Measurements from ENCODE around the gene PRPF6. TPM values are rescaled to one million over a fixed set of nuclear protein-coding genes. Genes with fewer than 3 reads are reported as not detected.
A peak's percentile ranks its signal among the peaks of the same experiment; 100 is the strongest.

The PRPF6 gene
- total and polyA plus RNA-seq, 2 of the 13 experiments (the other 11 are each of a cell fraction or from before 2014, with no cell fraction given), result 63.7 to 101 TPM

DNA sequence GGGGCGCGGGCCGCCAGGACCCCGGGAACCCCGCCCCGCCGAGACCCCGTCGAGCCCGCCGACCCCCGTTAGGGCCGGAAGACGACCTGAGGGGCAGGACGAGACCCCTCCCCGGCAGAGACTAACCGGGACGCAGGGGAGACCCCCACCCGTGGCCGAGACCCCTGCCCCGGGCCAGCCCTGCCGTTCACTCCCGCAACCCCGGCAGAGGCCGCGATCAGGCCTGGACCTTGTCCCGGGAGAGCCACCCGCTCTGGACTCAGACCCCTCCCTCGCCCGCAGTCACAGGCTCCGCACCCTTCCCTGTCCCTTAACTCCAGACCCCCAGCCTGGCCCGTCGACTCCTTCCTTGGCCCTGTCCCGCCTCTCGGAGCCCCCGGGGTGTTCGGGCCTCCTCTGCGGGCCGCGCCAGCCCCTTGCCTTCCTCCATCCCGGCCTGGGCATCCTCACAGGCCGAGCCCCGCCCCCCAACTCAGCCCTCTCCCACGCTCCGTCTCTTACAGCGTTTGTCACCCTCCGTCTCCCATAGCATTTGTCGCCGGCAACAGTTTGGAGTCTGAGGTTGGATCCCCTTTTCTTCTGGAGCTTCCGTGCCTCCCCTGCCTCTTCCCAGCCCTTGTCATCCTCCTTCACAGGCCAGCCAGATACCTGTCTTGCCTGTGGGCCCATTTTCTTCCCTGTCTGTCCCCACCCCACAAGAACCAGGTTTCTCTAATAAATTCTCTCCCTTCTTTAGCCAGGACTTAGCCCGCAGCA is 82.6 kb downstream of the PRPF6 start (continued):
- TF ChIP-seq TRIM22 (IDR thresholded peaks at IDR 0.05), result no peak
- peak; percentile 41; the same call in 1 of the 2 replicates for TF ChIP-seq GPN1 (CRISPR knock-in tag; IDR thresholded peaks at IDR 0.05; ENCODE audit: borderline replicate concordance)
- TF ChIP-seq ZNF574 (CRISPR knock-in tag; IDR thresholded peaks at IDR 0.05), result no peak
- TF ChIP-seq ZZZ3 (CRISPR knock-in tag; IDR thresholded peaks at IDR 0.05; ENCODE audit: borderline replicate concordance), result no peak
- TF ChIP-seq NRL (CRISPR knock-in tag; IDR thresholded peaks at IDR 0.05; ENCODE audit: borderline replicate concordance), result peak; percentile 11
- no peak; the same call in 1 of the 2 replicates for TF ChIP-seq ZNF589 (CRISPR knock-in tag; conservative IDR thresholded peaks at IDR 0.05)
- no peak for TF ChIP-seq EZH2 (conservative IDR thresholded peaks at IDR 0.05; ENCODE audit: low read depth, low read length)
- TF ChIP-seq DRAP1 (CRISPR knock-in tag; IDR thresholded peaks at IDR 0.05), result peak; percentile 20; the same call in 1 of the 2 replicates
- TF ChIP-seq HMGXB4 (CRISPR knock-in tag; IDR thresholded peaks at IDR 0.05; ENCODE audit: borderline replicate concordance in 1 of 2, low read depth in 1 of 2), result no peak; a peak in 1 of 4 replicates
- peak; percentile 46; the same call in 1 of the 2 replicates for TF ChIP-seq SIN3A (IDR thresholded peaks at IDR 0.05; ENCODE audit: borderline replicate concordance, low read depth, low read length)
- no peak for TF ChIP-seq ZNF839 (CRISPR knock-in tag; IDR thresholded peaks at IDR 0.05; ENCODE audit: borderline replicate concordance)
- no peak; the same call in 1 of the 2 replicates for TF ChIP-seq STAG1 (CRISPR knock-in tag; IDR thresholded peaks at IDR 0.05)
- TF ChIP-seq, protein P1, sequence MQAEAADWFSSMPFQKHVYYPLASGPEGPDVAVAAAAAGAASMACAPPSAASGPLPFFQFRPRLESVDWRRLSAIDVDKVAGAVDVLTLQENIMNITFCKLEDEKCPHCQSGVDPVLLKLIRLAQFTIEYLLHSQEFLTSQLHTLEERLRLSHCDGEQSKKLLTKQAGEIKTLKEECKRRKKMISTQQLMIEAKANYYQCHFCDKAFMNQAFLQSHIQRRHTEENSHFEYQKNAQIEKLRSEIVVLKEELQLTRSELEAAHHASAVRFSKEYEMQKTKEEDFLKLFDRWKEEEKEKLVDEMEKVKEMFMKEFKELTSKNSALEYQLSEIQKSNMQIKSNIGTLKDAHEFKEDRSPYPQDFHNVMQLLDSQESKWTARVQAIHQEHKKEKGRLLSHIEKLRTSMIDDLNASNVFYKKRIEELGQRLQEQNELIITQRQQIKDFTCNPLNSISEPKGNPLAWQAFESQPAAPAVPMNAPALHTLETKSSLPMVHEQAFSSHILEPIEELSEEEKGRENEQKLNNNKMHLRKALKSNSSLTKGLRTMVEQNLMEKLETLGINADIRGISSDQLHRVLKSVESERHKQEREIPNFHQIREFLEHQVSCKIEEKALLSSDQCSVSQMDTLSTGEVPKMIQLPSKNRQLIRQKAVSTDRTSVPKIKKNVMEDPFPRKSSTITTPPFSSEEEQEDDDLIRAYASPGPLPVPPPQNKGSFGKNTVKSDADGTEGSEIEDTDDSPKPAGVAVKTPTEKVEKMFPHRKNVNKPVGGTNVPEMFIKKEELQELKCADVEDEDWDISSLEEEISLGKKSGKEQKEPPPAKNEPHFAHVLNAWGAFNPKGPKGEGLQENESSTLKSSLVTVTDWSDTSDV (CRISPR knock-in tag; IDR thresholded peaks at IDR 0.05), result no peak; the same call in 1 of the 2 replicates
- TF ChIP-seq SP2 (CRISPR knock-in tag; IDR thresholded peaks at IDR 0.05), result no peak
- TF ChIP-seq PHF5A (CRISPR knock-in tag; IDR thresholded peaks at IDR 0.05; ENCODE audit: low read depth, unreplicated experiment), result no peak
- TF ChIP-seq ATAD3A (CRISPR knock-in tag; IDR thresholded peaks at IDR 0.05), result no peak
- no peak for TF ChIP-seq SNRNP70 (IDR thresholded peaks at IDR 0.05; ENCODE audit: low read depth, low read length)
- peak; percentile 21; the same call in 1 of the 2 replicates for TF ChIP-seq ZNF564 (CRISPR knock-in tag; IDR thresholded peaks at IDR 0.05)
- TF ChIP-seq ZBTB7A (CRISPR knock-in tag; IDR thresholded peaks at IDR 0.05), result peak; percentile 82
- no peak for TF ChIP-seq ZNF17 (CRISPR knock-in tag; IDR thresholded peaks at IDR 0.05)

Data from HepG2 (cell line).